Femur (tissue), 1 donor: ENCODE measurements around the gene STIM1.

Source experiments
- DNase-seq: peaks from one replicate; pipeline ENCODE4 v3.0.0-alpha.2; 2017

The STIM1 gene

GRCh38 chr11:4134806-4135205 is 279.3 kb downstream of the STIM1 start:
- no peak for DNase-seq

GRCh38 chr11:4138497-4138896 is 283.0 kb downstream of the STIM1 start:
- DNase-seq = no peak

GRCh38 chr11:4140067-4140636 is 284.7 kb downstream of the STIM1 start:
- DNase-seq = no peak
